H1 (cell line): ENCODE measurements around the gene MCC. TPM values are rescaled to one million over a fixed set of nuclear protein-coding genes. Genes with fewer than 3 reads are reported as not detected.

Experiments
- CEBPB ChIP-seq: IDR thresholded peaks from 2 replicates; pipeline ENCODE4 v1.6.1; 2012; ENCODE audit warnings: low read depth, low read length
- CREB1 ChIP-seq: IDR thresholded peaks from 2 replicates; pipeline ENCODE4 v1.6.1; 2012; ENCODE audit warnings: inconsistent platforms
- POLR2A ChIP-seq, 2 experiments: IDR thresholded peaks; 1 replicate in 1 of 2; 2 replicates in 1 of 2; pipeline ENCODE4 v1.6.1; 2011; ENCODE audit warnings: low read depth in 2 of 2, low read length in 2 of 2, mild to moderate bottlenecking in 2 of 2; ENCODE audit errors: control extremely low read depth in 1 of 2
- SP2 ChIP-seq: IDR thresholded peaks from 2 replicates; pipeline ENCODE4 v1.6.1; 2012; ENCODE audit warnings: mild to moderate bottlenecking, low read length, inconsistent platforms
- polyA plus RNA-seq, 7 experiments: library from polyadenylated mRNA; depleted of rRNA in 3 of 7; stranded (reverse) in 5 of 7; unstranded in 2 of 7; fragments of >200 nt in 5 of 7; fragments of 200-250 nt in 2 of 7; gene quantifications; 1 replicate in 5 of 7; 2 replicates in 1 of 7; 4 replicates in 1 of 7; pipeline versions ENCODE4 v1.2.1 to v1.2.3, GENCODE V29; 2011 to 2013; ENCODE audit warnings: missing spikeins in 2 of 7, mixed read lengths in 2 of 7
- total RNA-seq: library from RNA; stranded (reverse); fragmentation: NEBNext Ultra II Directional; extraction: Animal tissue kit (Norgen Biotek cat#: 25700); gene quantifications from 2 replicates; pipeline ENCODE4 v1.2.1, GENCODE V29; 2021

Gene MCC
- total and polyA plus RNA-seq, 2 of the 8 experiments (the other 6 are each of a cell fraction or from before 2014, with no cell fraction given): 2.6 to 18.3 TPM

- TF ChIP-seq SP2 (no peak), CREB1 (no peak), CEBPB (no peak), POLR2A (IDR thresholded peaks at IDR 0.05; ENCODE audit: control extremely low read depth in 1 of 2, low read depth in 2 of 2, low read length in 2 of 2) (no peak)
These were observed 364.0 kb downstream of the MCC start (continued) for GRCh38 chr5:113124265-113124664.
